Vagina (tissue), 2 donors: Measurements from ENCODE around the gene ZNRF2.

Experiments used
- CTCF ChIP-seq, 3 experiments: fragments of 450-650 bp in 2 of 3; fragments of 200-600 bp in 1 of 3; sonication (generic) in 1 of 3; IDR thresholded peaks; one replicate each; pipeline ENCODE4 v1.5.1; 2017 to 2019; ENCODE audit warnings: antibody characterized with exemption in 3 of 3, mild to moderate bottlenecking in 2 of 3, moderate library complexity in 2 of 3
- POLR2A ChIP-seq, 2 donors: fragments of 450-650 bp; IDR thresholded peaks; one replicate each; pipeline ENCODE4 v1.6.1; 2017; ENCODE audit warnings: antibody characterized with exemption in 2 of 2, mild to moderate bottlenecking in 2 of 2, moderate library complexity in 2 of 2
- POLR2AphosphoS5 ChIP-seq, 2 donors: sonication (generic); formaldehyde crosslinking; IDR thresholded peaks; one replicate each; pipeline ENCODE4 v1.9.0; 2017; ENCODE audit warnings: antibody characterized with exemption in 2 of 2, mild to moderate bottlenecking in 2 of 2, low read depth in 1 of 2; ENCODE audit not compliant: insufficient read depth in 1 of 2

GRCh38 chr7:30349816-30350215 is 65.4 kb downstream of the ZNRF2 start:
- no peak for TF ChIP-seq CTCF (IDR thresholded peaks at IDR 0.05)
- TF ChIP-seq POLR2AphosphoS5 (IDR thresholded peaks at IDR 0.05; ENCODE audit: insufficient read depth in 1 of 2, low read depth in 1 of 2), result no peak
- TF ChIP-seq POLR2A (IDR thresholded peaks at IDR 0.05), result no peak
